Ammon's horn (tissue), 1 donor: ENCODE measurements around the gene ARSB.
"Not testable (repeated sequence)": the region's sequence is repeated elsewhere in the genome, so short reads cannot be mapped to it uniquely, and the experiment has no call there.

ENCODE experiments used
- DNase-seq: peaks from one replicate; pipeline ENCODE4 v3.0.0-alpha.2; 2016; ENCODE audit warnings: low spot score

Gene ARSB

GRCh38 chr5:78750281-78750680 is 234.8 kb downstream of the ARSB start:
- DNase-seq, result no peak

GRCh38 chr5:78747705-78748359 is 237.3 kb downstream of the ARSB start:
- peak; percentile 50 for DNase-seq

GRCh38 chr5:78747055-78747454 is 238.1 kb downstream of the ARSB start:
- no peak for DNase-seq

GRCh38 chr5:78746021-78746770 is 238.9 kb downstream of the ARSB start:
- DNase-seq, result no peak

GRCh38 chr5:78744951-78745534 is 240.1 kb downstream of the ARSB start:
- no peak for DNase-seq

- no peak for DNase-seq
Measured at GRCh38 chr5:78741019-78741418, 244.1 kb downstream of the ARSB start.

- DNase-seq, result no peak
Measured at GRCh38 chr5:78738693-78739300, 246.3 kb downstream of the ARSB start.

GRCh38 chr5:78738104-78738503 is 247.0 kb downstream of the ARSB start:
- DNase-seq, result no peak

- no peak for DNase-seq
Measured at GRCh38 chr5:78735834-78736463, 249.2 kb downstream of the ARSB start.

- DNase-seq, result no peak
Measured at GRCh38 chr5:78734950-78735349, 250.2 kb downstream of the ARSB start.

GRCh38 chr5:78734094-78734845 is 250.8 kb downstream of the ARSB start:
- no peak for DNase-seq

GRCh38 chr5:78732721-78733120 is 252.4 kb downstream of the ARSB start:
- not testable (repeated sequence) for DNase-seq

GRCh38 chr5:78731884-78732283 is 253.2 kb downstream of the ARSB start:
- no peak for DNase-seq

GRCh38 chr5:78730300-78731094 is 254.6 kb downstream of the ARSB start:
- no peak for DNase-seq

- no peak for DNase-seq
Measured at GRCh38 chr5:78727786-78728761, 257.0 kb downstream of the ARSB start.
